GM18909 (cell line): ENCODE measurements around the gene RAD9A.
"Not testable (repeated sequence)": the region's sequence is repeated elsewhere in the genome, so short reads cannot be mapped to it uniquely, and the experiment has no call there.

ENCODE experiments used
- ATAC-seq: cut with Tn5 transposase; IDR thresholded peaks from one replicate; pipeline ENCODE4 v1.9.1; 2021; ENCODE audit warnings: mild to moderate bottlenecking; ENCODE audit not compliant: unreplicated experiment, poor library complexity

RAD9A gene

GRCh38 chr11:67420646-67421429 lies 29.1 kb downstream of the RAD9A start:
- peak; percentile 82 for ATAC-seq

- ATAC-seq, result no peak
Measured at GRCh38 chr11:67421430-67422031, 29.7 kb downstream of the RAD9A start.

GRCh38 chr11:67422891-67423290 lies 31.1 kb downstream of the RAD9A start:
- ATAC-seq, result no peak

GRCh38 chr11:67423466-67423865 lies 31.7 kb downstream of the RAD9A start:
- ATAC-seq, result no peak

GRCh38 chr11:67423891-67424613 lies 32.3 kb downstream of the RAD9A start:
- ATAC-seq, result no peak

GRCh38 chr11:67427364-67427859 lies 35.6 kb downstream of the RAD9A start:
- not testable (repeated sequence) for ATAC-seq

GRCh38 chr11:67428052-67429001 lies 36.5 kb downstream of the RAD9A start, which contains the start of gene RPS6KB2:
TSS of gene RPS6KB2 (plus strand) at chr11:67428494. CDS start at chr11:67428546, 52 bp downstream.
- ATAC-seq, result peak; percentile 84

- ATAC-seq, result no peak
Measured at GRCh38 chr11:67429038-67429668, 37.4 kb downstream of the RAD9A start.

- no peak for ATAC-seq
Measured at GRCh38 chr11:67429722-67430121, 37.9 kb downstream of the RAD9A start.

- ATAC-seq, result no peak
Measured at GRCh38 chr11:67431346-67432249, 39.8 kb downstream of the RAD9A start.

GRCh38 chr11:67432655-67433349 lies 41.0 kb downstream of the RAD9A start:
- no peak for ATAC-seq

GRCh38 chr11:67433536-67434394 lies 42.0 kb downstream of the RAD9A start:
- no peak for ATAC-seq

- no peak for ATAC-seq
Measured at GRCh38 chr11:67434395-67434881, 42.7 kb downstream of the RAD9A start.

- no peak for ATAC-seq
Measured at GRCh38 chr11:67435031-67435726, 43.4 kb downstream of the RAD9A start.

- no peak for ATAC-seq
Measured at GRCh38 chr11:67435727-67436458, 44.1 kb downstream of the RAD9A start.
